SK-N-SH treated with all-trans-retinoic acid at 6 μM for 48 hours (cell line): ENCODE measurements around the gene CRYBG1.

Experiments
- ATAC-seq: fragments of 200-7000 bp; cut with Tn5 transposase; 3 replicates; pipeline ENCODE4 v1.9.1; 2020; ENCODE audit warnings: mild to moderate bottlenecking, moderate library complexity
- ARNTL ChIP-seq: fragments of 450-650 bp; formaldehyde crosslinking; IDR thresholded peaks from 2 replicates; pipeline ENCODE4 v1.5.0; 2020; ENCODE audit warnings: low read depth, mild to moderate bottlenecking, moderate library complexity, borderline replicate concordance
- BACH2 ChIP-seq: fragments of 250-450 bp; sonication (Bioruptor Pico); IDR thresholded peaks from 2 replicates; pipeline ENCODE4 v1.9.0; 2021; ENCODE audit warnings: mild to moderate bottlenecking, borderline replicate concordance
- CREB5 ChIP-seq: fragments of 250-450 bp; sonication (Bioruptor Pico); IDR thresholded peaks from 2 replicates; pipeline ENCODE4 v1.5.1; 2020; ENCODE audit warnings: low read depth, mild to moderate bottlenecking, moderate library complexity
- CSDC2 ChIP-seq: fragments of 250-450 bp; sonication (Bioruptor Pico); IDR thresholded peaks from 2 replicates; pipeline ENCODE4 v1.5.0; 2020; ENCODE audit warnings: mild to moderate bottlenecking, moderate library complexity
- CSRNP3 ChIP-seq: fragments of 250-450 bp; sonication (Bioruptor Pico); IDR thresholded peaks from 2 replicates; pipeline ENCODE4 v1.5.1; 2021; ENCODE audit warnings: mild to moderate bottlenecking, moderate library complexity
- ESRRG ChIP-seq: fragments of 250-450 bp; sonication (Bioruptor Pico); IDR thresholded peaks from 2 replicates; pipeline ENCODE4 v1.6.1; 2021; ENCODE audit warnings: mild to moderate bottlenecking
- GLIS3 ChIP-seq: fragments of 250-450 bp; sonication (Bioruptor Pico); IDR thresholded peaks from 2 replicates; pipeline ENCODE4 v1.5.0; 2020; ENCODE audit warnings: mild to moderate bottlenecking, moderate library complexity
- OSR1 ChIP-seq: fragments of 250-450 bp; sonication (Bioruptor Pico); IDR thresholded peaks from 2 replicates; pipeline ENCODE4 v1.8.0; 2022; ENCODE audit warnings: moderate library complexity, mild to moderate bottlenecking, inconsistent platforms
- PATZ1 ChIP-seq: fragments of 250-450 bp; sonication (Bioruptor Pico); IDR thresholded peaks from 2 replicates; pipeline ENCODE4 v1.8.0; 2020; ENCODE audit warnings: mild to moderate bottlenecking, moderate library complexity, borderline replicate concordance
- PPARA ChIP-seq: fragments of 250-450 bp; sonication (Bioruptor Pico); IDR thresholded peaks from 2 replicates; pipeline ENCODE4 v1.5.0; 2020; ENCODE audit warnings: mild to moderate bottlenecking, borderline replicate concordance
- RARB ChIP-seq: fragments of 250-450 bp; sonication (Bioruptor Pico); IDR thresholded peaks from 2 replicates; pipeline ENCODE4 v1.8.0; 2021; ENCODE audit warnings: mild to moderate bottlenecking, moderate library complexity
- SNAI2 ChIP-seq: fragments of 250-450 bp; sonication (Bioruptor Pico); IDR thresholded peaks from 2 replicates; pipeline ENCODE4 v1.5.0; 2020; ENCODE audit warnings: mild to moderate bottlenecking, moderate library complexity
- TCF4 ChIP-seq: fragments of 250-450 bp; sonication (Bioruptor Pico); IDR thresholded peaks from 2 replicates; pipeline ENCODE4 v1.8.0; 2021; ENCODE audit warnings: mild to moderate bottlenecking, moderate library complexity, borderline replicate concordance
- TOX ChIP-seq: fragments of 250-450 bp; sonication (Bioruptor Pico); IDR thresholded peaks from 2 replicates; pipeline ENCODE4 v1.8.0; 2021; ENCODE audit warnings: mild to moderate bottlenecking, moderate library complexity, borderline replicate concordance
- TSHZ2 ChIP-seq: fragments of 250-450 bp; sonication (Bioruptor Pico); IDR thresholded peaks from 2 replicates; pipeline ENCODE4 v1.5.0; 2020; ENCODE audit warnings: mild to moderate bottlenecking, moderate library complexity
- ZC3H10 ChIP-seq: fragments of 250-450 bp; sonication (Bioruptor Pico); IDR thresholded peaks from 2 replicates; pipeline ENCODE4 v1.5.1; 2021; ENCODE audit warnings: mild to moderate bottlenecking, moderate library complexity
- ZFP3 ChIP-seq: fragments of 250-450 bp; sonication (Bioruptor Pico); IDR thresholded peaks from 2 replicates; pipeline ENCODE4 v1.5.0; 2020; ENCODE audit warnings: mild to moderate bottlenecking, moderate library complexity
- ZFP30 ChIP-seq: fragments of 450-650 bp; formaldehyde crosslinking; IDR thresholded peaks from 2 replicates; pipeline ENCODE4 v1.5.0; 2022; ENCODE audit warnings: mild to moderate bottlenecking, moderate library complexity
- ZNF565 ChIP-seq: fragments of 450-650 bp; formaldehyde crosslinking; conservative IDR thresholded peaks from 2 replicates; pipeline ENCODE4 v1.5.0; 2020; ENCODE audit warnings: low read depth, mild to moderate bottlenecking, moderate library complexity
- ZNF70 ChIP-seq: fragments of 450-650 bp; formaldehyde crosslinking; IDR thresholded peaks from 2 replicates; pipeline ENCODE4 v1.5.0; 2020; ENCODE audit warnings: mild to moderate bottlenecking, moderate library complexity
- ZNF8 ChIP-seq: fragments of 450-650 bp; formaldehyde crosslinking; IDR thresholded peaks from 2 replicates; pipeline ENCODE4 v1.5.0; 2020; ENCODE audit warnings: mild to moderate bottlenecking, moderate library complexity

The CRYBG1 gene

GRCh38 chr6:106572436-106572835, 211.9 kb downstream of the CRYBG1 start:
- TF ChIP-seq TSHZ2 (CRISPR knock-in tag) (no peak), ZNF70 (CRISPR knock-in tag) (no peak)
- ATAC-seq: no peak

- no peak for ATAC-seq
- TF ChIP-seq TOX (no peak), CSRNP3 (CRISPR knock-in tag) (no peak), ZFP30 (no peak), ZNF70 (CRISPR knock-in tag) (no peak), CREB5 (no peak), TSHZ2 (CRISPR knock-in tag) (no peak), RARB (CRISPR knock-in tag) (no peak), OSR1 (CRISPR knock-in tag) (no peak), SNAI2 (CRISPR knock-in tag) (no peak), ZNF565 (CRISPR knock-in tag) (no peak), BACH2 (CRISPR knock-in tag) (no peak), ZC3H10 (CRISPR knock-in tag) (no peak), GLIS3 (no peak), ARNTL (CRISPR knock-in tag) (no peak), CSDC2 (CRISPR knock-in tag) (no peak), PATZ1 (no peak), PPARA (CRISPR knock-in tag) (no peak), ZNF8 (CRISPR knock-in tag) (no peak), ESRRG (no peak)
Observed at GRCh38 chr6:106572875-106573585, 212.5 kb downstream of the CRYBG1 start.

GRCh38 chr6:106574741-106575458, 214.4 kb downstream of the CRYBG1 start:
- TF ChIP-seq ZC3H10 (CRISPR knock-in tag) (no peak), ZFP3 (CRISPR knock-in tag) (no peak), TOX (no peak), GLIS3 (no peak), ZNF70 (CRISPR knock-in tag) (no peak), ESRRG (no peak), CREB5 (no peak), TCF4 (no peak)
- peak; percentile 75 for ATAC-seq
